K562 (cell line): ENCODE data around the gene CFAP141. TPM values are rescaled to one million over a fixed set of nuclear protein-coding genes. Genes with fewer than 3 reads are reported as not detected.

ENCODE experiments used
- ATAC-seq: fragments of 200-7000 bp; cut with Tn5 transposase; 3 replicates; pipeline ENCODE4 v1.9.1; 2020; ENCODE audit warnings: moderate library complexity
- BruUV-seq: library from RNA; stranded (reverse); fragments of 400-500 nt; replicated peaks from 2 replicates; lab custom pipeline; 2021; lab: Mats Ljungman, UMichigan
- CTCF ChIA-PET: fragments of 300-600 bp; formaldehyde crosslinking; extraction: SDS; loops from one replicate; lab custom pipeline; 2021; ENCODE audit warnings: low intra/inter-chr PET ratio; lab: Yijun Ruan, JAX
- POLR2A ChIA-PET: fragments of 300-600, 350-650 bp; sonication (Branson Sonifier 250); formaldehyde crosslinking; extraction: SDS; loops from one replicate; lab custom pipeline; 2021; ENCODE audit warnings: antibody characterized with exemption, inconsistent platforms; lab: Yijun Ruan, JAX
- DNase-seq, 4 experiments: peaks; one replicate each; pipeline versions ENCODE4 v3.0.0 to v3.0.0-alpha.2; 2011 to 2018; ENCODE audit warnings: low spot score in 3 of 4, mixed read lengths in 3 of 4; ENCODE audit errors: extremely low read depth in 1 of 4
- FAIRE-seq: peaks from 2 replicates; lab custom pipeline; 2011; peaks lifted over from hg19 to GRCh38; lab: Jason Lieb, UNC
- H2AFZ ChIP-seq: 2 replicates; pipeline ENCODE4 v1.6.0; 2011; ENCODE audit warnings: low read depth, low read length, control low read depth, inconsistent platforms
- H3K27ac ChIP-seq: fragments of 200-600 bp; 3 replicates; pipeline ENCODE4 v1.8.0; 2011; ENCODE audit warnings: low read depth, mild to moderate bottlenecking, control low read depth, inconsistent platforms, low read length, moderate library complexity, mixed read lengths; ENCODE audit errors: extremely low read depth
- H3K27me3 ChIP-seq, 2 experiments: fragments of 300-600 bp in 1 of 2; 2 replicates in 1 of 2; 3 replicates in 1 of 2; pipeline versions ENCODE4 v1.6.0 to v1.8.0; 2011; ENCODE audit warnings: inconsistent platforms in 2 of 2, low read length in 2 of 2, mild to moderate bottlenecking in 1 of 2, mixed read lengths in 1 of 2, moderate library complexity in 1 of 2; ENCODE audit not compliant: control insufficient read depth in 2 of 2, insufficient read depth in 2 of 2
- H3K36me3 ChIP-seq: fragments of 300-600 bp; 3 replicates; pipeline ENCODE4 v1.8.0; 2011; ENCODE audit warnings: mild to moderate bottlenecking, low read length, inconsistent platforms; ENCODE audit not compliant: control insufficient read depth, insufficient read depth
- H3K4me1 ChIP-seq, 2 experiments: fragments of 200-600 bp in 1 of 2; replicated peaks in 1 of 2; 2 replicates in 1 of 2; 3 replicates in 1 of 2; pipeline versions ENCODE4 v1.5.1 to v1.8.0; 2011; ENCODE audit warnings: inconsistent platforms in 2 of 2, low read length in 2 of 2, mild to moderate bottlenecking in 1 of 2, mixed read lengths in 1 of 2, moderate library complexity in 1 of 2; ENCODE audit not compliant: control insufficient read depth in 2 of 2, insufficient read depth in 2 of 2
- H3K4me2 ChIP-seq: 2 replicates; pipeline ENCODE4 v1.6.1; 2011; ENCODE audit warnings: low read length, control low read depth, inconsistent platforms, mixed read lengths; ENCODE audit not compliant: insufficient read depth
- H3K4me3 ChIP-seq: fragments of 200-600 bp; sonication (generic), shearing (Covaris generic); 2 replicates; pipeline ENCODE4 v1.5.1; 2016; ENCODE audit warnings: control low read depth, inconsistent platforms
- H3K79me2 ChIP-seq: fragments of 200-600 bp; 3 replicates; pipeline ENCODE4 v1.8.0; 2011; ENCODE audit warnings: low read length, inconsistent platforms; ENCODE audit not compliant: control insufficient read depth, insufficient read depth
- H3K9ac ChIP-seq, 2 experiments: 2 replicates each; pipeline versions ENCODE4 v1.6.0 to v1.6.1; 2011; ENCODE audit warnings: low read depth in 2 of 2, low read length in 2 of 2, control low read depth in 1 of 2, inconsistent platforms in 1 of 2, mild to moderate bottlenecking in 1 of 2, mixed read lengths in 1 of 2; ENCODE audit not compliant: insufficient read depth in 1 of 2
- H3K9me1 ChIP-seq: one replicate; pipeline ENCODE4 v1.6.0; 2011; ENCODE audit warnings: inconsistent platforms, mild to moderate bottlenecking, low read length, moderate library complexity; ENCODE audit not compliant: control insufficient read depth, insufficient read depth
- H3K9me3 ChIP-seq: replicated peaks from 2 replicates; pipeline ENCODE4 v1.5.1; 2011; ENCODE audit warnings: low read depth, low read length, inconsistent platforms; ENCODE audit not compliant: control insufficient read depth, insufficient read depth
- H4K20me1 ChIP-seq: replicated peaks from 2 replicates; pipeline ENCODE4 v1.6.1; 2011; ENCODE audit warnings: low read length, inconsistent platforms, mixed read lengths; ENCODE audit not compliant: control insufficient read depth, insufficient read depth
- AFF4 ChIP-seq: sonication (generic); formaldehyde crosslinking; IDR thresholded peaks from 2 replicates; pipeline ENCODE4 v1.8.0; 2023; ENCODE audit warnings: mild to moderate bottlenecking, missing genetic modification reagents
- ARID1B ChIP-seq: fragments of 450-650 bp; IDR thresholded peaks from 2 replicates; pipeline ENCODE4 v1.6.1; 2016; ENCODE audit warnings: antibody characterized with exemption, mild to moderate bottlenecking, inconsistent platforms
- CBFA2T2 ChIP-seq: fragments of 450-650 bp; conservative IDR thresholded peaks from 2 replicates; pipeline ENCODE4 v1.6.1; 2017; ENCODE audit warnings: mild to moderate bottlenecking
- CEBPG ChIP-seq, 3 experiments: fragments of 200-800 bp in 1 of 3; sonication (Bioruptor generic) in 1 of 3; sonication (generic) in 1 of 3; formaldehyde crosslinking in 1 of 3; IDR thresholded peaks in 2 of 3; conservative IDR thresholded peaks in 1 of 3; 2 replicates each; pipeline versions ENCODE4 v1.6.1 to v1.8.0; 2016 to 2022; ENCODE audit warnings: missing compliant biosample characterization in 2 of 3, missing genetic modification characterization in 2 of 3, mild to moderate bottlenecking in 1 of 3, missing genetic modification reagents in 1 of 3
- CGGBP1 ChIP-seq: fragments of 250-450 bp; sonication (Bioruptor Pico); IDR thresholded peaks from 2 replicates; pipeline ENCODE4 v1.9.0; 2021; ENCODE audit warnings: mild to moderate bottlenecking
- ELK3 ChIP-seq: fragments of 450-650 bp; formaldehyde crosslinking; IDR thresholded peaks from 2 replicates; pipeline ENCODE4 v1.4.0; 2020; ENCODE audit warnings: mild to moderate bottlenecking
- FOXJ2 ChIP-seq: fragments of 200-800 bp; sonication (Bioruptor generic); IDR thresholded peaks from 2 replicates; pipeline ENCODE4 v1.6.1; 2016; ENCODE audit warnings: missing genetic modification characterization, missing compliant biosample characterization
- GTF2B ChIP-seq: IDR thresholded peaks from 2 replicates; pipeline ENCODE4 v1.6.1; 2011; ENCODE audit not compliant: insufficient read length; ENCODE audit errors: extremely low read depth
- KDM1A ChIP-seq, 2 experiments: fragments of 450-650 bp; IDR thresholded peaks; 2 replicates each; pipeline ENCODE4 v1.6.1; 2016; ENCODE audit warnings: mild to moderate bottlenecking in 2 of 2
- MAFG ChIP-seq: fragments of 450-650 bp; conservative IDR thresholded peaks from 2 replicates; pipeline ENCODE4 v1.6.1; 2016; ENCODE audit warnings: missing genetic modification characterization, missing compliant biosample characterization
- MCM5 ChIP-seq: fragments of 450-650 bp; IDR thresholded peaks from 2 replicates; pipeline ENCODE4 v1.6.1; 2016; ENCODE audit warnings: low read depth
- MECOM ChIP-seq: fragments of 250-450 bp; sonication (Bioruptor Pico); IDR thresholded peaks from 2 replicates; pipeline ENCODE4 v1.8.0; 2022; ENCODE audit warnings: inconsistent platforms
- MEF2A ChIP-seq: IDR thresholded peaks from 2 replicates; pipeline ENCODE4 v1.6.1; 2011; ENCODE audit warnings: low read depth, mild to moderate bottlenecking, low read length, moderate library complexity; ENCODE audit not compliant: control insufficient read depth
- RBM25 ChIP-seq: fragments of 200-400 bp; formaldehyde crosslinking; IDR thresholded peaks from 2 replicates; pipeline ENCODE4 v1.6.1; 2018; ENCODE audit warnings: low read length, low read depth, moderate library complexity; ENCODE audit not compliant: severe bottlenecking
- SPI1 ChIP-seq: IDR thresholded peaks from 2 replicates; pipeline ENCODE4 v1.6.1; 2011; ENCODE audit warnings: low read depth, low read length, control low read depth, borderline replicate concordance
- ZBTB8A ChIP-seq: fragments of 450-650 bp; IDR thresholded peaks from 2 replicates; pipeline ENCODE4 v1.6.1; 2018; ENCODE audit warnings: mild to moderate bottlenecking, moderate library complexity; ENCODE audit not compliant: partially characterized antibody
- ZNF347 ChIP-seq: fragments of 450-650 bp; formaldehyde crosslinking; IDR thresholded peaks from 2 replicates; pipeline ENCODE4 v1.4.0; 2020; ENCODE audit warnings: low read depth, mild to moderate bottlenecking, moderate library complexity
- ZNF778 ChIP-seq: fragments of 450-650 bp; formaldehyde crosslinking; IDR thresholded peaks from 2 replicates; pipeline ENCODE4 v1.4.0; 2020; ENCODE audit warnings: mild to moderate bottlenecking, moderate library complexity
- WGBS: fragments of 100-300 bp; shearing (Covaris generic); methylation state at CpG from one replicate; pipeline ENCODE4 v1.1.6; 2016; ENCODE audit warnings: low coverage, mixed read lengths; ENCODE audit not compliant: insufficient coverage; ENCODE audit errors: missing lambda C conversion rate; 5-methylcytosine and 5-hydroxymethylcytosine counted together
- in situ Hi-C: fragments of 300-500 bp; cut with MboI; formaldehyde crosslinking; loops from 4 replicates; pipeline ENCODE4 v1.15.0; 2018; ENCODE audit warnings: inconsistent platforms, mixed read lengths
- intact Hi-C: fragments of 100-400 bp; cut with micrococcal nuclease; formaldehyde crosslinking; loops from 2 replicates; pipeline ENCODE4 v1.14.2; 2022
- polyA plus RNA-seq, 8 experiments: library from polyadenylated mRNA; depleted of rRNA in 4 of 8; stranded (reverse) in 5 of 8; unstranded in 3 of 8; fragments of >200 nt; fragmentation: Nextera tagmentation in 2 of 8; fragmentation: Illumina TruSeq in 1 of 8; extraction: Ambion mirVana in 2 of 8; extraction: Trizol in 1 of 8; gene quantifications; 2 replicates each; pipeline versions ENCODE4 v1.2.1 to v1.2.3, GENCODE V29; 2011 to 2014; ENCODE audit warnings: inconsistent platforms in 1 of 8, missing spikeins in 1 of 8
- total RNA-seq, 7 experiments: library from RNA; depleted of rRNA in 6 of 7; stranded (reverse); fragments of >200 nt in 6 of 7; fragmentation: Illumina TruSeq in 2 of 7; extraction: Trizol in 2 of 7; gene quantifications; 2 replicates each; pipeline versions ENCODE4 v1.2.1 to v1.2.3, GENCODE V29; 2011 to 2021; ENCODE audit warnings: low replicate concordance in 1 of 7

Gene CFAP141
- total and polyA plus RNA-seq, 9 of the 15 experiments (the other 6 are each of a cell fraction or from before 2014, with no cell fraction given) = not detected

- no peaks in the 10 kb centered on the region for H3K9me3 ChIP-seq
- H3K36me3 ChIP-seq = peaks cover 80% of the 10 kb centered on the region
- no peak for ATAC-seq
- in situ Hi-C loops (no loop called here), intact Hi-C loops (no loop called here)
- no peak overlapping the region for H3K9ac ChIP-seq
- WGBS = 100% methylated on average over 1 of the region's 1 CpG
- no peaks in the 10 kb centered on the region for H4K20me1 ChIP-seq
- H3K4me1 ChIP-seq = peaks cover 0 to 7% of the 10 kb centered on the region in 2 experiments; a peak in 2 of 5 replicates
- no TSS peak for BruUV-seq
- no peak overlapping the region for H2AFZ ChIP-seq
- ChIA-PET POLR2A (interaction anchor here (1.2 to 1.9 kb wide), 2 partner anchors 9 to 14 kb away, joined by 4 to 7 read pairs; no protein-coding TSS in a partner anchor), CTCF (no interaction called here)
- H3K27ac ChIP-seq = no peak overlapping the region
- FAIRE-seq = no peak
- H3K4me2 ChIP-seq = no peak overlapping the region
- H3K27me3 ChIP-seq = no peaks in the 10 kb centered on the region
- DNase-seq = peak in 1 of 4 experiments; percentile 28
- H3K79me2 ChIP-seq = peaks cover 31% of the 10 kb centered on the region
- H3K9me1 ChIP-seq = no peaks in the 10 kb centered on the region
- H3K4me3 ChIP-seq = no peak overlapping the region
- TF ChIP-seq ELK3 (CRISPR knock-in tag) = no peak
- TF ChIP-seq ZBTB8A = no peak
- 0 out of 2 replicates have a peak, but pooled peaks have one; percentile 21 for TF ChIP-seq MAFG
- no peak for TF ChIP-seq MECOM
- no peak for TF ChIP-seq SPI1
- no peak for TF ChIP-seq RBM25
- no peak for TF ChIP-seq AFF4 (CRISPR knock-in tag)
- TF ChIP-seq CBFA2T2 = 0 out of 2 replicates have a peak, but pooled peaks have one; percentile 2
- TF ChIP-seq MEF2A = no peak
- no peak for TF ChIP-seq GTF2B
- no peak for TF ChIP-seq MCM5
- no peak for TF ChIP-seq ZNF778 (CRISPR knock-in tag)
- TF ChIP-seq KDM1A (IDR thresholded peaks at IDR 0.05) = 0 out of 4 replicates have a peak, but pooled peaks of 1 of the 2 experiments have one; percentile 27
- no peak for TF ChIP-seq FOXJ2 (tag)
- TF ChIP-seq ZNF347 (CRISPR knock-in tag) = no peak
- peak; percentile 35; the same call in 1 of the 2 replicates for TF ChIP-seq ARID1B
- no peak for TF ChIP-seq CEBPG (CRISPR knock-in tag; IDR thresholded peaks at IDR 0.05)
- no peak for TF ChIP-seq CEBPG (tag; conservative IDR thresholded peaks at IDR 0.05 in 1 of 2, IDR thresholded peaks at IDR 0.05 in 1 of 2)
- TF ChIP-seq CGGBP1 = no peak
Observed at GRCh38 chr1:154213274-154213673, 7.1 kb upstream of the CFAP141 start.
